Urinary bladder (tissue), 4 donors: ENCODE measurements around the gene PSMB10. TPM values are rescaled to one million over a fixed set of nuclear protein-coding genes. Genes with fewer than 3 reads are reported as not detected.

ENCODE experiments used
- DNase-seq: peaks from one replicate; pipeline ENCODE4 v3.0.0-alpha.2; 2015; ENCODE audit errors: extremely low spot score
- H3K27ac ChIP-seq: one replicate; pipeline ENCODE4 v1.5.1; 2013; ENCODE audit warnings: low read depth, mild to moderate bottlenecking, moderate library complexity
- H3K36me3 ChIP-seq: one replicate; pipeline ENCODE4 v1.6.1; 2013; ENCODE audit warnings: mild to moderate bottlenecking, moderate library complexity; ENCODE audit not compliant: insufficient read depth
- H3K4me1 ChIP-seq: one replicate; pipeline ENCODE4 v1.6.1; 2013; ENCODE audit warnings: mild to moderate bottlenecking, moderate library complexity; ENCODE audit not compliant: insufficient read depth
- H3K4me3 ChIP-seq: one replicate; pipeline ENCODE4 v1.5.1; 2013; ENCODE audit warnings: low read depth, low read length
- WGBS: extraction: QIAGEN DNeasy Blood & Tissue Kit; methylation state at CpG from one replicate; pipeline ENCODE4 v1.1.7; 2013; 5-methylcytosine and 5-hydroxymethylcytosine counted together
- polyA plus RNA-seq: library from polyadenylated mRNA; stranded (reverse); fragments of 200-250 nt; gene quantifications from one replicate; pipeline ENCODE4 v1.2.3, GENCODE V29; 2013
- total RNA-seq: library from RNA; depleted of rRNA; stranded (reverse); fragments of >200 nt; gene quantifications from one replicate; pipeline ENCODE4 v1.2.3, GENCODE V29; 2014
- donor health status: healthy with polysubstance abuse.
- donor health status: healthy.

The PSMB10 gene
- total and polyA plus RNA-seq, 2 donors = 26.1 to 74.1 TPM

- 79% methylated on average over 10 of the region's 10 CpGs for WGBS
- Histone ChIP-seq H3K4me3 (no peak overlapping the region), H3K27ac (no peak overlapping the region), H3K36me3 (peaks cover 3% of the 10 kb centered on the region), H3K4me1 (no peaks in the 10 kb centered on the region)
- no peak for DNase-seq
Observed at GRCh38 chr16:67954421-67955196, 18.0 kb upstream of the PSMB10 start.

- Histone ChIP-seq H3K36me3 (peaks cover 3% of the 10 kb centered on the region), H3K4me1 (no peaks in the 10 kb centered on the region), H3K4me3 (no peak overlapping the region), H3K27ac (no peak overlapping the region)
- 90% methylated on average over 8 of the region's 8 CpGs for WGBS
- DNase-seq = no peak
Observed at GRCh38 chr16:67953641-67954375, 17.2 kb upstream of the PSMB10 start.

GRCh38 chr16:67951485-67951884 lies 14.8 kb upstream of the PSMB10 start:
- DNase-seq = no peak
- H3K36me3 ChIP-seq = peaks cover 6% of the 10 kb centered on the region
- H3K4me3 ChIP-seq = no peak overlapping the region
- H3K4me1 ChIP-seq = no peaks in the 10 kb centered on the region
- H3K27ac ChIP-seq = no peak overlapping the region
- WGBS = 49% methylated on average over 12 of the region's 12 CpGs

- peaks cover 6% of the 10 kb centered on the region for H3K36me3 ChIP-seq
- H3K4me3 ChIP-seq = no peak overlapping the region
- H3K4me1 ChIP-seq = no peaks in the 10 kb centered on the region
- H3K27ac ChIP-seq = no peak overlapping the region
- WGBS = 87% methylated on average over 16 of the region's 16 CpGs
- DNase-seq = no peak
Observed at GRCh38 chr16:67950335-67950843, 13.7 kb upstream of the PSMB10 start.

- Histone ChIP-seq H3K4me1 (no peaks in the 10 kb centered on the region), H3K4me3 (no peak overlapping the region), H3K36me3 (peaks cover 6% of the 10 kb centered on the region), H3K27ac (no peak overlapping the region)
- WGBS = 89% methylated on average over 11 of the region's 11 CpGs
- no peak for DNase-seq
Observed at GRCh38 chr16:67949645-67950044, 13.0 kb upstream of the PSMB10 start.

- no peak overlapping the region for H3K27ac ChIP-seq
- no peak for DNase-seq
- 90% methylated on average over 15 of the region's 15 CpGs for WGBS
- H3K4me1 ChIP-seq = no peaks in the 10 kb centered on the region
- peaks cover 3% of the 10 kb centered on the region for H3K36me3 ChIP-seq
- H3K4me3 ChIP-seq = no peak overlapping the region
Observed at GRCh38 chr16:67948015-67948414, 11.4 kb upstream of the PSMB10 start.

GRCh38 chr16:67946966-67947558 lies 10.4 kb upstream of the PSMB10 start:
- Histone ChIP-seq H3K36me3 (peaks cover 3% of the 10 kb centered on the region), H3K27ac (no peak overlapping the region), H3K4me3 (no peak overlapping the region), H3K4me1 (no peaks in the 10 kb centered on the region)
- DNase-seq = no peak
- WGBS = 90% methylated on average over 28 of the region's 28 CpGs

- no peak overlapping the region for H3K27ac ChIP-seq
- DNase-seq = no peak
- no peaks in the 10 kb centered on the region for H3K4me1 ChIP-seq
- 95% methylated on average over 20 of the region's 20 CpGs for WGBS
- H3K36me3 ChIP-seq = peaks cover 3% of the 10 kb centered on the region
- H3K4me3 ChIP-seq = no peak overlapping the region
Observed at GRCh38 chr16:67946128-67946569, 9.5 kb upstream of the PSMB10 start.

GRCh38 chr16:67945392-67945933 lies 8.8 kb upstream of the PSMB10 start:
- Histone ChIP-seq H3K4me3 (no peak overlapping the region), H3K36me3 (peaks cover 3% of the 10 kb centered on the region), H3K4me1 (no peaks in the 10 kb centered on the region), H3K27ac (no peak overlapping the region)
- DNase-seq = no peak
- 82% methylated on average over 24 of the region's 24 CpGs for WGBS

GRCh38 chr16:67944690-67945391 lies 8.2 kb upstream of the PSMB10 start:
- Histone ChIP-seq H3K36me3 (peaks cover 3% of the 10 kb centered on the region), H3K4me1 (no peaks in the 10 kb centered on the region), H3K4me3 (no peak overlapping the region), H3K27ac (peak overlapping the region; percentile 63)
- DNase-seq = no peak
- WGBS = 85% methylated on average over 24 of the region's 24 CpGs

GRCh38 chr16:67943619-67944504 lies 7.2 kb upstream of the PSMB10 start, which contains the start of gene LCAT:
LCAT (minus strand) TSS chr16:67944120; CDS start chr16:67944101, 19 bp downstream.
- no peak for DNase-seq
- H3K4me1 ChIP-seq = no peaks in the 10 kb centered on the region
- H3K4me3 ChIP-seq = no peak within 1 kb of the TSS
- H3K36me3 ChIP-seq = peaks cover 3% of the 10 kb centered on the region
- 39% methylated on average over 23 of the region's 23 CpGs for WGBS
- peak within 1 kb of the TSS; percentile 69 for H3K27ac ChIP-seq

GRCh38 chr16:67943256-67943618 lies 6.6 kb upstream of the PSMB10 start:
- Histone ChIP-seq H3K4me3 (no peak overlapping the region), H3K27ac (no peak overlapping the region), H3K4me1 (no peaks in the 10 kb centered on the region), H3K36me3 (peaks cover under 1% of the 10 kb centered on the region)
- no peak for DNase-seq
- WGBS = 85% methylated on average over 6 of the region's 6 CpGs
